Measurements from ENCODE around the gene RENBP.

DNA sequence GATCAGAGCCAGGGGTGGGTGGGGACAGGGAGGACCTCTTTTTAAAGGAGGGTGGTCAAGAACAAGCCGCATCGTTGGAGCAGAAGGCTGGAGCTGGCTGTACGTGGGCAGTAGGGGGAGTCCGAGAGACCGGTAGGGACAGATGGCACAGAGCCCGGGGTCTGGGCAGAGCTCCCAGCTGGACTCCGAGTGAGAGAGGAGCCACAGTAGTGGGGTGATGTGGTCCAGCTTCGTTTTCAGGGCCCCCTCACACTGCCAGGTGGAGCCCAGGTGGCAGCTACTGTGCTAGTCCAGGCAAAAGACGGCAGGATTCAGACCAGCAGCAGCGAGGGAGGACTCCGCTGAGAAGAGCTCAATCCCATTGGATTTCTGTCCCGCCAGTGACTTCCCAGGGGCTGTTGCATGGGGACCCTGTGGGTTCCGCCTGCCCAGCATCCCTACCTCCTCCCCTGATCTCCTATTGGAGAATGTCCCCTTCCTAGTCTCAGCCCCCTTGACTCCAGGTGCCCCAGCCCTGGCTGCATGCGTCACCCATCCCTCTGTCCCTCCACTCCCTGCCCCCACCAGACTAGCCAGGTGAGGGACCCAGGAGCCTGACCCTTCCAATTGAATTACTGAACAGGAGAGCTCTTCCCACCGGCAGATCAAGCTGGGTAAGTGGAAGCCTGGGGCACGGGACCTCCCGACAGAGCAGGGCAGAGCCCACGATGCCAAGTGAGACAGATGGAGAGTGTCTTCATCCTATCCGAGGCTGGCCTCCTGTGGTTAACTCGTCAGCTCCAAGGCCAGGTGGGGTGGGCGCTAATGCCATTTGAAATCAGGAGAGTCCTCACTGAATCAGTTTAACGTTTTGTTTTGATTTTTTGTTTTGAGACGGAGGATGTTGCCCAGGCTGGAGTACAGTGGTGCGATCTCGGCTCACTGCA is 21.2 kb downstream of the RENBP start:
- TF ChIP-seq EZH2 (optimal IDR thresholded peaks at IDR 0.05; ENCODE audit: low read depth, low read length): no peak
- TF ChIP-seq, protein P1, sequence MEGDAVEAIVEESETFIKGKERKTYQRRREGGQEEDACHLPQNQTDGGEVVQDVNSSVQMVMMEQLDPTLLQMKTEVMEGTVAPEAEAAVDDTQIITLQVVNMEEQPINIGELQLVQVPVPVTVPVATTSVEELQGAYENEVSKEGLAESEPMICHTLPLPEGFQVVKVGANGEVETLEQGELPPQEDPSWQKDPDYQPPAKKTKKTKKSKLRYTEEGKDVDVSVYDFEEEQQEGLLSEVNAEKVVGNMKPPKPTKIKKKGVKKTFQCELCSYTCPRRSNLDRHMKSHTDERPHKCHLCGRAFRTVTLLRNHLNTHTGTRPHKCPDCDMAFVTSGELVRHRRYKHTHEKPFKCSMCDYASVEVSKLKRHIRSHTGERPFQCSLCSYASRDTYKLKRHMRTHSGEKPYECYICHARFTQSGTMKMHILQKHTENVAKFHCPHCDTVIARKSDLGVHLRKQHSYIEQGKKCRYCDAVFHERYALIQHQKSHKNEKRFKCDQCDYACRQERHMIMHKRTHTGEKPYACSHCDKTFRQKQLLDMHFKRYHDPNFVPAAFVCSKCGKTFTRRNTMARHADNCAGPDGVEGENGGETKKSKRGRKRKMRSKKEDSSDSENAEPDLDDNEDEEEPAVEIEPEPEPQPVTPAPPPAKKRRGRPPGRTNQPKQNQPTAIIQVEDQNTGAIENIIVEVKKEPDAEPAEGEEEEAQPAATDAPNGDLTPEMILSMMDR (IDR thresholded peaks at IDR 0.05; ENCODE audit: low read length): no peak

Measured in MM.1S (cell line).